ENCODE data around the gene GPRC5C. TPM values are rescaled to one million over a fixed set of nuclear protein-coding genes. Genes with fewer than 3 reads are reported as not detected.

The GPRC5C gene
- total RNA-seq, 1 experiment from 2014 or later: not detected

DNA sequence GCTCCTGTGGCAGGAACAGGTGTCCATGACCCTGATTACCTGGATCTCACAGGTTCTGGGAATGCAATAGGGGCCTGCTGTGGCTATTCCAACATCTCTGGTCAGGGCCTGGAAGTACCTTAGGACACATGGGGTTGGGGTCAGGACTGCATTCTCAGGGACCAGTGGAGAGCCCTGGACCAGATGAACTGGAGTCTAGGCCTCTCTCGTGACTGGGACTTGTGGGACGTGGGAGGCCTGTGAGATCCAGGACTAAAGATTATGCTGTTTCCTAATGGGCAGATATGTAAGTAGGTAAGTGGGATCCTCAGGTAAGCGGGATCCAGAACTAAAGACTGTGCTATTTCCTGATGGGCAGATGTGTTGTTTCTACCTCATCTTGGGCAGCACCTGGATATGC, 18.3 kb downstream of the GPRC5C start:
- no peak for DNase-seq

DNA sequence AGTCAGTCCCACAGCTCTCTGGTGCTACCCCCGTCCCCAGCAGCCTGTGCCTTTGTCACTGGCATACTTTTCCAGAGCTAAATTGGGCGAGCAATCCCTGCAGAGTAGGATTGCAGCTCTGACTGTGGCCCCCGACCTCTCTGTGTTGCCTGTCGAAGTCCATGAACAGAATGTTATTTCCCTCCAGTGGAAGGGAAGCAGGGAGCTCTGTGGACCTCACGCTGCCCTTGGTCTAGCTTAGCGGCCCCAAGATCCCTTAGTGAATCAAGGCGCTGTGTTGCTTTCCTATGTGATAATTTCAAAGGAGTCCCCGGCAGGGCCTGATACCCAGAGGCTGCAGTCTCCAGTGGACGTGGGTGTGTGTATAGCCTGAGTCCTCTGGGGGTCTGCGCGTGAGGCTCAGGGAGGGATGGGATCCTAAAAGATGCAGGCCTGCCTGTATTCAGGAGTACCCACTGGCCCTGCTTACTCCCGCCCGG, 19.1 kb downstream of the GPRC5C start:
- Histone ChIP-seq H3K9me3 (ENCODE audit: low read length) (no peaks in the 10 kb centered on the region), H3K36me3 (ENCODE audit: insufficient read depth, low read length) (no peaks in the 10 kb centered on the region), H4K20me1 (ENCODE audit: insufficient read depth, low read depth, low read length) (no peaks in the 10 kb centered on the region), H3K27me3 (ENCODE audit: low read length) (no peaks in the 10 kb centered on the region), H2AFZ (ENCODE audit: low read length) (no peak overlapping the region), H3K4me2 (ENCODE audit: low read depth, low read length, poor library complexity, severe bottlenecking) (no peak overlapping the region), H3K27ac (ENCODE audit: low read length) (no peak overlapping the region), H3K79me2 (ENCODE audit: low read length) (no peaks in the 10 kb centered on the region), H3K4me3 (ENCODE audit: low read length) (no peak overlapping the region), H3K4me1 (ENCODE audit: low read length) (no peaks in the 10 kb centered on the region), H3K9me2 (replicated peaks; ENCODE audit: insufficient read depth, low read length) (no peaks in the 10 kb centered on the region), H3K9ac (ENCODE audit: low read length) (no peak overlapping the region)
- DNase-seq: no peak

More for the DNA sequence above, 18.3 kb downstream of the GPRC5C start:
- Histone ChIP-seq H4K20me1 (ENCODE audit: insufficient read depth, low read depth, low read length) (no peaks in the 10 kb centered on the region), H3K36me3 (ENCODE audit: insufficient read depth, low read length) (no peaks in the 10 kb centered on the region), H3K4me3 (ENCODE audit: low read length) (no peak overlapping the region), H3K4me2 (ENCODE audit: low read depth, low read length, poor library complexity, severe bottlenecking) (no peak overlapping the region), H3K27me3 (ENCODE audit: low read length) (no peaks in the 10 kb centered on the region), H3K79me2 (ENCODE audit: low read length) (no peaks in the 10 kb centered on the region), H3K9me2 (replicated peaks; ENCODE audit: insufficient read depth, low read length) (no peaks in the 10 kb centered on the region), H3K9ac (ENCODE audit: low read length) (no peak overlapping the region), H3K9me3 (ENCODE audit: low read length) (no peaks in the 10 kb centered on the region), H3K4me1 (ENCODE audit: low read length) (no peaks in the 10 kb centered on the region), H2AFZ (ENCODE audit: low read length) (no peak overlapping the region), H3K27ac (ENCODE audit: low read length) (no peak overlapping the region)

DNA sequence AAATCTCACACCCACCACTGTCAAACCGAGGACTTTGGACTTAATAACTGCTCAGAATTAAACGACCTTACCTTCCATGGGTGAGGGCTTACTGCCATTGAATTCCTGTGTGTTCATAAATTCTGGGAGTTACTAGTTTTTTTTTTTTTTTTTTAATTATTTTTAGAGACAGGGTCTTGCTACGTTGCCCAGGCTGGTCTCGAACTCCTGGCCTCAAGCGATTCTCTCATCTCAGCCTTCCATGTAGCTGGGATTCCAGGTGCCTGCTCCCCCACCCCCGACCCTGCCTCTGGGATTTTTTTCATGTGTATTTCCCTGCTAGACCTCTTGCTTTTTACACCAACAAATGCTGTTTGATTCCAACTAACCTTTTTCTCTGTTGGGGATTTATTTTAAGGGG, 19.7 kb downstream of the GPRC5C start:
- no peak overlapping the region for H3K9ac ChIP-seq (ENCODE audit: low read length)
- no peak overlapping the region for H3K4me3 ChIP-seq (ENCODE audit: low read length)
- H3K27me3 ChIP-seq (ENCODE audit: low read length): no peaks in the 10 kb centered on the region
- H3K9me3 ChIP-seq (ENCODE audit: low read length): no peaks in the 10 kb centered on the region
- H3K9me2 ChIP-seq (replicated peaks; ENCODE audit: insufficient read depth, low read length): no peaks in the 10 kb centered on the region
- no peak overlapping the region for H2AFZ ChIP-seq (ENCODE audit: low read length)
- no peaks in the 10 kb centered on the region for H3K79me2 ChIP-seq (ENCODE audit: low read length)
- H3K4me2 ChIP-seq (ENCODE audit: low read depth, low read length, poor library complexity, severe bottlenecking): no peak overlapping the region
- no peaks in the 10 kb centered on the region for H3K36me3 ChIP-seq (ENCODE audit: insufficient read depth, low read length)
- no peaks in the 10 kb centered on the region for H3K4me1 ChIP-seq (ENCODE audit: low read length)
- no peak overlapping the region for H3K27ac ChIP-seq (ENCODE audit: low read length)
- DNase-seq: no peak
- H4K20me1 ChIP-seq (ENCODE audit: insufficient read depth, low read depth, low read length): no peaks in the 10 kb centered on the region

GRCh38 chr17:74452033-74452840, 20.3 kb downstream of the GPRC5C start:
- Histone ChIP-seq H2AFZ (ENCODE audit: low read length) (no peak overlapping the region), H3K4me3 (ENCODE audit: low read length) (no peak overlapping the region), H4K20me1 (ENCODE audit: insufficient read depth, low read depth, low read length) (no peaks in the 10 kb centered on the region), H3K4me2 (ENCODE audit: low read depth, low read length, poor library complexity, severe bottlenecking) (no peak overlapping the region), H3K36me3 (ENCODE audit: insufficient read depth, low read length) (no peaks in the 10 kb centered on the region), H3K9me2 (replicated peaks; ENCODE audit: insufficient read depth, low read length) (no peaks in the 10 kb centered on the region), H3K9ac (ENCODE audit: low read length) (no peak overlapping the region), H3K27ac (ENCODE audit: low read length) (no peak overlapping the region), H3K9me3 (ENCODE audit: low read length) (no peaks in the 10 kb centered on the region), H3K4me1 (ENCODE audit: low read length) (no peaks in the 10 kb centered on the region), H3K27me3 (ENCODE audit: low read length) (no peaks in the 10 kb centered on the region), H3K79me2 (ENCODE audit: low read length) (no peaks in the 10 kb centered on the region)
- DNase-seq: no peak

DNA sequence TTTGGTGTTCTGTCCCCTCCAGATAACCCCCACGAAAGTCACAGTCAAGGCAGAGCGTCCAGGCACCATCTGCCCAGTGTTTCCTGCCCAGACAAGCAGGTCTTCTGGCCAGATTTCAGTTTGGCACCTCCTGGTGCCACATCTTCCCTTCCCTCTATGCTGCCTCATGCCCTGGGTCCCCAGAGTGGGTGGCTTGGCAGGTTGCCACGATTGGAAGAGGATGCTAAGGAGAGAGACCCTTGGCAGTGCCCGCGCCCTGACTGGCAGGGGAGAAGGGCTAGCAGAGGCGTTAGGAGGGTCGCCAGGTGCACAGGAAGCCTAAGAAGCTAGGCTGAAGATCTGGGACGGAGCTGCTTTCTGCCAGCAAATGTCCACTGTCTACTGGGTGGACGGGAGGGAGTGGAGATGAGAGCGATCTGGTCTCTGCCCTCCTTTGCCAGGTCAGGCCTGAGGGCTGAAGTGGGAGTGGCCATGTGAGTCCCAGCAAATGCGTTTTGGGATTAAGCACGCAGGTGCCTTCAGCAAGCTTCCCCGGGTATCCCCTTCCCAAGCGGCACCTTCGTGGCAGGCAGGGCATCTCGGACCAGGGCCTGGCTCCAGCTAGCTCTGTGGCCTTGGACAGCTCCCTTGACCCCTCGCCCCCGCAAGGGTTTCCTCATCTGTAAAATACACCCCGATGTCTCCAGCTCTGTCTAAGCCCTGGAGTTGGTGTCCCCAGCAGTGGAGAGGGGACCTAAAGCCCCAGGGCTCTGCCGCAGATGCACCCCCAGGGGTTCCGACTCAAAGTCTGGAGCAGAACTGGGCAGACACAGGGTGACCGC, 21.2 kb downstream of the GPRC5C start:
- Histone ChIP-seq H3K4me3 (ENCODE audit: low read length) (no peak overlapping the region), H3K27ac (ENCODE audit: low read length) (no peak overlapping the region), H3K9me2 (replicated peaks; ENCODE audit: insufficient read depth, low read length) (no peaks in the 10 kb centered on the region), H3K79me2 (ENCODE audit: low read length) (no peaks in the 10 kb centered on the region), H3K36me3 (ENCODE audit: insufficient read depth, low read length) (no peaks in the 10 kb centered on the region), H3K9ac (ENCODE audit: low read length) (no peak overlapping the region), H3K4me1 (ENCODE audit: low read length) (no peaks in the 10 kb centered on the region), H2AFZ (ENCODE audit: low read length) (no peak overlapping the region), H3K27me3 (ENCODE audit: low read length) (no peaks in the 10 kb centered on the region), H4K20me1 (ENCODE audit: insufficient read depth, low read depth, low read length) (no peaks in the 10 kb centered on the region), H3K9me3 (ENCODE audit: low read length) (no peaks in the 10 kb centered on the region), H3K4me2 (ENCODE audit: low read depth, low read length, poor library complexity, severe bottlenecking) (no peak overlapping the region)
- no peak for DNase-seq

GRCh38 chr17:74453665-74454196, 21.8 kb downstream of the GPRC5C start:
- H3K27me3 ChIP-seq (ENCODE audit: low read length): no peaks in the 10 kb centered on the region
- no peak overlapping the region for H3K4me2 ChIP-seq (ENCODE audit: low read depth, low read length, poor library complexity, severe bottlenecking)
- H2AFZ ChIP-seq (ENCODE audit: low read length): no peak overlapping the region
- no peaks in the 10 kb centered on the region for H3K9me3 ChIP-seq (ENCODE audit: low read length)
- no peaks in the 10 kb centered on the region for H3K9me2 ChIP-seq (replicated peaks; ENCODE audit: insufficient read depth, low read length)
- no peaks in the 10 kb centered on the region for H3K36me3 ChIP-seq (ENCODE audit: insufficient read depth, low read length)
- no peak overlapping the region for H3K9ac ChIP-seq (ENCODE audit: low read length)
- H3K27ac ChIP-seq (ENCODE audit: low read length): no peak overlapping the region
- H3K4me1 ChIP-seq (ENCODE audit: low read length): no peaks in the 10 kb centered on the region
- DNase-seq: no peak
- no peaks in the 10 kb centered on the region for H4K20me1 ChIP-seq (ENCODE audit: insufficient read depth, low read depth, low read length)
- no peak overlapping the region for H3K4me3 ChIP-seq (ENCODE audit: low read length)
- H3K79me2 ChIP-seq (ENCODE audit: low read length): no peaks in the 10 kb centered on the region

GRCh38 chr17:74454197-74455024, 22.5 kb downstream of the GPRC5C start:
- Histone ChIP-seq H3K4me1 (ENCODE audit: low read length) (no peaks in the 10 kb centered on the region), H3K9ac (ENCODE audit: low read length) (no peak overlapping the region), H3K36me3 (ENCODE audit: insufficient read depth, low read length) (no peaks in the 10 kb centered on the region), H3K9me3 (ENCODE audit: low read length) (no peaks in the 10 kb centered on the region), H3K4me2 (ENCODE audit: low read depth, low read length, poor library complexity, severe bottlenecking) (no peak overlapping the region), H3K4me3 (ENCODE audit: low read length) (no peak overlapping the region), H3K79me2 (ENCODE audit: low read length) (no peaks in the 10 kb centered on the region), H3K27ac (ENCODE audit: low read length) (no peak overlapping the region), H4K20me1 (ENCODE audit: insufficient read depth, low read depth, low read length) (no peaks in the 10 kb centered on the region), H2AFZ (ENCODE audit: low read length) (no peak overlapping the region), H3K9me2 (replicated peaks; ENCODE audit: insufficient read depth, low read length) (no peaks in the 10 kb centered on the region), H3K27me3 (ENCODE audit: low read length) (no peaks in the 10 kb centered on the region)
- DNase-seq: no peak
